Kidney (tissue), 14 donors: ENCODE measurements around the gene ZSCAN9. TPM values are rescaled to one million over a fixed set of nuclear protein-coding genes. Genes with fewer than 3 reads are reported as not detected.
A peak's percentile ranks its signal among the peaks of the same experiment; 100 is the strongest.

ENCODE experiments used
- DNase-seq, 5 donors: peaks; one replicate each; pipeline ENCODE4 v3.0.0-alpha.2; 2013 to 2020
- FAIRE-seq: peaks from 2 replicates; lab custom pipeline; 2012; peaks lifted over from hg19 to GRCh38; lab: Jason Lieb, UNC
- H3K27ac ChIP-seq, 2 donors: one replicate each; pipeline ENCODE4 v1.7.0; 2013; ENCODE audit warnings: low read depth in 2 of 2, low read length in 2 of 2, inconsistent platforms in 1 of 2
- H3K27me3 ChIP-seq: one replicate; pipeline ENCODE4 v1.7.1; 2013; ENCODE audit warnings: low read length, inconsistent platforms; ENCODE audit not compliant: control insufficient read depth, insufficient read depth
- H3K36me3 ChIP-seq, 3 donors: one replicate each; pipeline versions ENCODE4 v1.7.0 to v1.7.1; 2013; ENCODE audit warnings: low read length in 3 of 3, control low read depth in 1 of 3, inconsistent platforms in 1 of 3; ENCODE audit not compliant: insufficient read depth in 3 of 3, control insufficient read depth in 2 of 3
- H3K4me1 ChIP-seq, 3 donors: one replicate each; pipeline versions ENCODE4 v1.7.0 to v1.7.1; 2013; ENCODE audit warnings: low read length in 3 of 3, inconsistent platforms in 1 of 3, low read depth in 1 of 3; ENCODE audit not compliant: control insufficient read depth in 2 of 3, insufficient read depth in 2 of 3
- H3K4me3 ChIP-seq, 3 donors: one replicate each; pipeline versions ENCODE4 v1.7.0 to v1.8.1; 2013; ENCODE audit warnings: low read length in 3 of 3, control low read depth in 1 of 3, inconsistent platforms in 1 of 3
- H3K9ac ChIP-seq, 3 donors: one replicate each; pipeline versions ENCODE4 v1.7.0 to v1.7.1; 2013; ENCODE audit warnings: low read length in 3 of 3, control low read depth in 1 of 3, inconsistent platforms in 1 of 3
- H3K9me3 ChIP-seq, 3 donors: one replicate each; pipeline versions ENCODE4 v1.7.0 to v1.7.1; 2013; ENCODE audit warnings: low read length in 3 of 3, control low read depth in 1 of 3, inconsistent platforms in 1 of 3; ENCODE audit not compliant: control insufficient read depth in 2 of 3, insufficient read depth in 1 of 3
- CTCF ChIP-seq: IDR thresholded peaks from 3 replicates; pipeline ENCODE4 v1.5.1; 2012; ENCODE audit warnings: mild to moderate bottlenecking, moderate library complexity, borderline replicate concordance; ENCODE audit not compliant: insufficient read depth; ENCODE audit errors: extremely low read depth
- intact Hi-C: fragments of 100-400 bp; cut with DNase I; formaldehyde crosslinking; loops from one replicate; pipeline ENCODE4 v1.11.1; 2022
- polyA plus RNA-seq: library from polyadenylated mRNA; stranded (reverse); fragments of 350-450 nt; fragmentation: Illumina TruSeq; extraction: RNeasy Lipid Tissue Mini Kit (QIAGEN cat#74804); gene quantifications from one replicate; pipeline ENCODE4 v1.2.3, GENCODE V29; 2014; ENCODE audit warnings: low read depth, low replicate concordance; ENCODE audit not compliant: insufficient read depth
- total RNA-seq: library from RNA; stranded (reverse); fragmentation: NEBNext Ultra II Directional; extraction: Animal tissue kit (Norgen Biotek cat#: 25700); gene quantifications from one replicate; pipeline ENCODE4 v1.2.1, GENCODE V29; 2021
- donor health status: control.
- donor health status: control.
- donor health status: control.
- donor health status: control.
- donor health status: control.
- donor health status: DM: yes; HTN: yes; CAD: no.
- donor health status: Normal renal cell carcinoma (clear cell type).

The ZSCAN9 gene
- total and polyA plus RNA-seq, 2 donors from 2014 or later: 8.1 to 15.6 TPM

GRCh38 chr6:28215425-28215824 is 9.7 kb upstream of the ZSCAN9 start:
- Histone ChIP-seq H3K4me1 (peaks cover 0 to 2% (median 0%) of the 10 kb centered on the region in 3 donors), H3K36me3 (no peaks in the 10 kb centered on the region), H3K9ac (no peak overlapping the region), H3K27ac (no peak overlapping the region), H3K27me3 (peaks cover 44% of the 10 kb centered on the region), H3K4me3 (no peak overlapping the region), H3K9me3 (no peaks in the 10 kb centered on the region)
- TF ChIP-seq CTCF: no peak
- FAIRE-seq (no peak), DNase-seq (no peak)
- intact Hi-C loops: no loop called here

GRCh38 chr6:28217890-28218289 is 7.2 kb upstream of the ZSCAN9 start:
- Histone ChIP-seq H3K9me3 (no peaks in the 10 kb centered on the region), H3K27ac (no peak overlapping the region), H3K4me1 (peaks cover 0 to 2% (median 0%) of the 10 kb centered on the region in 3 donors), H3K9ac (no peak overlapping the region), H3K4me3 (no peak overlapping the region), H3K36me3 (no peaks in the 10 kb centered on the region), H3K27me3 (peaks cover 34% of the 10 kb centered on the region)
- no peak for TF ChIP-seq CTCF
- intact Hi-C loops: no loop called here
- no peak for FAIRE-seq
- no peak for DNase-seq

GRCh38 chr6:28218312-28219248 is 6.5 kb upstream of the ZSCAN9 start:
- Histone ChIP-seq H3K4me1 (peaks cover 0 to 2% (median 0%) of the 10 kb centered on the region in 3 donors), H3K9me3 (no peaks in the 10 kb centered on the region), H3K27ac (no peak overlapping the region), H3K4me3 (peak overlapping the region; percentile 52 to 72 (median 60)), H3K27me3 (peaks cover 28% of the 10 kb centered on the region), H3K36me3 (no peaks in the 10 kb centered on the region), H3K9ac (peak overlapping the region in 1 of 3 donors; percentile 29)
- intact Hi-C loops: no loop called here
- TF ChIP-seq CTCF: no peak
- DNase-seq (peak; percentile 69 to 91 (median 75)), FAIRE-seq (no peak)
